ENCODE measurements around the gene FBXL7.

The FBXL7 gene

DNA sequence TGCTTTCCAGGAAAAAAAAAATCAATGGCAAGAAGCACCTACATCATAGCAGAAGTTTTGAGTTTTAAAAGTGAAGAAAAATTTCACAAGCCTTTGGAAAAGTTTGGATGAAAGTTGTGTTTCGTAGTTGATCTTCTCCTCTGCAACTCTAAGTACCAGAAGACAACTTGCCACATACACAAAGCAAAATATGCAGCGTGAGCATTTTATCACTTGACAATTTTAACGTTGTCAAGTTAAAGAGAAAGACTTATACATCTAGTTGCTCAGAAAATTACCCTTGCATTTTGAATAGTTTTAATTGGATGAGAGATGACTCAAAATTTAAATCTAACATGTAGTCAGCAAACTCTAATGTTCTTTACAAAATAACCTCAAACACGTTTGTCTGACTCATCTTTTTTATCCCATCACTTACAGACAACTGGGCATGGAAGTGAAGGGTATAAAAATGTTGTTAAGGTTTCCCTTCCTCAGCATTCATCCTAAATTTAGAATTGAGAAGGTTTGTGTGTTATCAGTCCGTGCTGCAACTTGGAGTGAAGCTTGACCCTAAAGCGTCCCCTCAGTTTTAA lies 466.2 kb downstream of the FBXL7 start:
- no peak for DNase-seq

DNA sequence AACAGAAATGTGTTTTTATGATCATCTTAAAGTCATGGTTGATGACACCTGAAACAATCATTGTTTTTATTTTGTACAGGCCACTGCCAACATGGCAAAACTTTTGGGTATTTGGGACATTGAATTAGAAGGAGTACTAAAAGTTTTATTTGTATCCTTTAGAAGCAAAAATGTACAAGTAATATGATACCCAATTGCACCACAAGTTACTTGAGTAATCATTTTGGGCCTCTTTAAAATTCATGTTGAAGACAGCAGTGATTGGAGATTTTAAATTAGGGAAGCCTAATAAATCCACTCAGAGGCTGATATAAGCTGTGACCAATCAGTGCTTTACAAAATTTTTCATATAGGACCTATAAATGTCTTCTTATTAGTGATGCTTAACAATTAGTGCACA lies 466.7 kb downstream of the FBXL7 start:
- no peak for DNase-seq

DNA sequence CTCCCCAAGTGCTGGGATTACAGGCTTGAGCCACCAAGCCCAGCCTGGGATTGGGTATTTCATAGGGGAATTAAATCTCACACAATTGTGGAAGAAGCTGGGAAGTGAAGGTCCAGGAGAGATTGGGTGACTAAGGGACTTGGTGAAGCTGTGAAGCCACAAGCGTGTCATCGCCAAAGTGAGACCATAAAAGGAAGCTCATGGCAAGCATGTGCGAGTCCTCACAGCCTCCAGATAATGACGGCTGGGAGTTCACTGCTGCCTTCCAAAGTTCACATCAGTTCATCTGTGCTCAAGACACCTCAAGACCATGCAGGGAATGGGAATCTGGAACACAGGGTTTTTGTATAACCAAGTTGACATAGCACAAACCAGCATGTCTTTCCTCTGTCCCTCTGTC lies 469.0 kb downstream of the FBXL7 start:
- DNase-seq = no peak

DNA sequence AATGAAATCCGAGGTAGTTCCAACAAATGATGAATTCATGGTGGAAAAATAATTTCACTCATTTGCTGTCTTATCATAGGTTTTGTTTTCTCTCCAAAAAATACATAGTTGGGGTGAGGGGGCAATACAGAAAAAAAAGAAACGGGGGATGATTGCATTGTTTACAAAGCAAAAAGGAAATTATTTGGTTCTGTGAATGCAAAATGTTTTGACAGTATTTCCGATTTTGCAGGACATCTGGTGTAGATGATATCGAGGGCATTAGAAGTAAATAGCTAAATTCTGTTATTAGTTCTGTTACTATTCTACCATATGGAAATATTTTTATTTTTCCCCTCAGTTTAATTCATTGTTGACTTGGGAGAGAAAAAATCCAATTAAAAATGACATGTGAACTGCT lies 477.9 kb downstream of the FBXL7 start:
- no peak for DNase-seq

DNA sequence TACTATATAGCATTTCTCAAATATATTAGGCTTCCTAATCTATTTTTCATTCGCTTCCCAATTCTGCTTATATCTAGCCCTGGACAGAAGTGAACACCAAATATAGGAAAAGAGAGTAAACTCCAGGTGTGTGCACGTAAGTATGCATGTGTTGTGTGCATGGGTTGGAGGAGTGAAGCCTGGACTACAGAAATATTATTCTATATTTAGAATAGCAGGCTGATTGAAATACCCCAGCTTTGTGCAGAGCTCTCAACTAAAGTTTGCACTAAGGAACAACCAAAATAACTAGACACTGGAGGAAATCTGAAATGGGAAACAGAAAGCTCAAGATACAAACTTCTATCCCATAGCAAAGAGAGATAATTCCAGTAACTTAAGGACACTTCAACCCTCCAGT lies 480.9 kb downstream of the FBXL7 start:
- no peak for DNase-seq

DNA sequence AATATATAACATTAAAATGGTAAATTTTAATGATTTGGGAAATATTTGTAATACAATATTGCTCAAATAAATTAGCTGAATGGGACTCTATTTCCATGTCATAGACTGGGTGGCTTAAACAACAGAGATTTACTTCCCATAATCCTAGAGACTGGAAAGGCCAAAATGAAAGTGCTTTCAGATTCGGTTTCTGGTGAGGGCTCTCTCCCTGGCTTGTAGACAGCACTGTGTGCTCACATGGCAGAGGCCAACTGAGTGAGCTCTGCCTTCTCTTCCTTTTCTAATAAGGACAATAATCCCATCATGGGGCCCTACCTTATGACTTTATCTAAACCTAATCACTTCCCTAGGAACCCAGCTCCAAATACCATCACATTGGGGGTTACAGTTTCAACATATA lies 483.4 kb downstream of the FBXL7 start:
- no peak for DNase-seq
